GM21529 (cell line): ENCODE data around the gene CDH4.

Experiments
- ATAC-seq: cut with Tn5 transposase; IDR thresholded peaks from one replicate; pipeline ENCODE4 v1.9.1; 2021; ENCODE audit not compliant: unreplicated experiment

CDH4 gene

GRCh38 chr20:61819921-61820825 lies 568.1 kb downstream of the CDH4 start:
- ATAC-seq: no peak

- ATAC-seq: no peak
Observed at GRCh38 chr20:61821735-61822134, 569.7 kb downstream of the CDH4 start.

- ATAC-seq: no peak
Observed at GRCh38 chr20:61822396-61822795, 570.3 kb downstream of the CDH4 start.

GRCh38 chr20:61823242-61823641 lies 571.2 kb downstream of the CDH4 start:
- ATAC-seq: no peak

GRCh38 chr20:61828891-61829290 lies 576.8 kb downstream of the CDH4 start:
- no peak for ATAC-seq

- ATAC-seq: no peak
Observed at GRCh38 chr20:61829526-61829925, 577.5 kb downstream of the CDH4 start.

- ATAC-seq: no peak
Observed at GRCh38 chr20:61830241-61830930, 578.3 kb downstream of the CDH4 start.

GRCh38 chr20:61830991-61831390 lies 578.9 kb downstream of the CDH4 start:
- ATAC-seq: no peak

GRCh38 chr20:61832181-61832580 lies 580.1 kb downstream of the CDH4 start:
- ATAC-seq: no peak

GRCh38 chr20:61833807-61834610 lies 581.9 kb downstream of the CDH4 start:
- ATAC-seq: no peak

GRCh38 chr20:61835301-61835700 lies 583.2 kb downstream of the CDH4 start:
- ATAC-seq: no peak

- ATAC-seq: no peak
Observed at GRCh38 chr20:61835791-61836350, 583.8 kb downstream of the CDH4 start.

GRCh38 chr20:61837200-61837599 lies 585.1 kb downstream of the CDH4 start:
- no peak for ATAC-seq

- no peak for ATAC-seq
Observed at GRCh38 chr20:61839223-61839911, 587.3 kb downstream of the CDH4 start.

- ATAC-seq: no peak
Observed at GRCh38 chr20:61839912-61840778, 588.1 kb downstream of the CDH4 start.

GRCh38 chr20:61840779-61841455 lies 588.9 kb downstream of the CDH4 start:
- no peak for ATAC-seq

- no peak for ATAC-seq
Observed at GRCh38 chr20:61841551-61841950, 589.5 kb downstream of the CDH4 start.

- no peak for ATAC-seq
Observed at GRCh38 chr20:61841966-61842365, 589.9 kb downstream of the CDH4 start.

GRCh38 chr20:61844621-61845020 lies 592.6 kb downstream of the CDH4 start:
- ATAC-seq: no peak
